B cell (primary cell): ENCODE results near the gene DENND5B.

Experiments used
- EZH2 ChIP-seq: IDR thresholded peaks from 2 replicates; pipeline ENCODE4 v1.6.1; 2012; ENCODE audit warnings: borderline replicate concordance, low read depth, mild to moderate bottlenecking, moderate library complexity, low read length; ENCODE audit not compliant: insufficient read depth, poor library complexity, severe bottlenecking
- TF ChIP-seq, protein P1 (sequence below): fragments of 200-600 bp; IDR thresholded peaks from one replicate; pipeline ENCODE4 v1.8.0; 2022; ENCODE audit warnings: antibody characterized with exemption, mild to moderate bottlenecking

GRCh38 chr12:31570880-31571279 is 20.1 kb downstream of the DENND5B start:
- TF ChIP-seq, protein P1, sequence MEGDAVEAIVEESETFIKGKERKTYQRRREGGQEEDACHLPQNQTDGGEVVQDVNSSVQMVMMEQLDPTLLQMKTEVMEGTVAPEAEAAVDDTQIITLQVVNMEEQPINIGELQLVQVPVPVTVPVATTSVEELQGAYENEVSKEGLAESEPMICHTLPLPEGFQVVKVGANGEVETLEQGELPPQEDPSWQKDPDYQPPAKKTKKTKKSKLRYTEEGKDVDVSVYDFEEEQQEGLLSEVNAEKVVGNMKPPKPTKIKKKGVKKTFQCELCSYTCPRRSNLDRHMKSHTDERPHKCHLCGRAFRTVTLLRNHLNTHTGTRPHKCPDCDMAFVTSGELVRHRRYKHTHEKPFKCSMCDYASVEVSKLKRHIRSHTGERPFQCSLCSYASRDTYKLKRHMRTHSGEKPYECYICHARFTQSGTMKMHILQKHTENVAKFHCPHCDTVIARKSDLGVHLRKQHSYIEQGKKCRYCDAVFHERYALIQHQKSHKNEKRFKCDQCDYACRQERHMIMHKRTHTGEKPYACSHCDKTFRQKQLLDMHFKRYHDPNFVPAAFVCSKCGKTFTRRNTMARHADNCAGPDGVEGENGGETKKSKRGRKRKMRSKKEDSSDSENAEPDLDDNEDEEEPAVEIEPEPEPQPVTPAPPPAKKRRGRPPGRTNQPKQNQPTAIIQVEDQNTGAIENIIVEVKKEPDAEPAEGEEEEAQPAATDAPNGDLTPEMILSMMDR = no peak
- TF ChIP-seq EZH2 = no peak
